T-helper 17 cell (primary cell): ENCODE data around the gene BCAS1. TPM values are rescaled to one million over a fixed set of nuclear protein-coding genes. Genes with fewer than 3 reads are reported as not detected.
"Not testable (repeated sequence)": the region's sequence is repeated elsewhere in the genome, so short reads cannot be mapped to it uniquely, and the experiment has no call there.

Source experiments
- ATAC-seq: fragments of 150-1000 bp; cut with Tn5 transposase; 2 replicates; pipeline ENCODE4 v1.10.0; 2021; ENCODE audit warnings: mild to moderate bottlenecking, moderate library complexity
- DNase-seq, 3 donors: peaks; one replicate each; pipeline versions ENCODE4 v3.0.0 to v3.0.0-alpha.2; 2020 to 2021
- H3K9me3 ChIP-seq: one replicate; pipeline ENCODE4 v1.7.0; 2013; ENCODE audit warnings: low read length, mild to moderate bottlenecking; ENCODE audit not compliant: control insufficient read depth, poor library complexity, severe bottlenecking
- H3K27ac Mint-ChIP-seq: one replicate; pipeline ENCODE4 v1.8.0; 2022; ENCODE audit warnings: mild to moderate bottlenecking, moderate library complexity, mixed read lengths
- H3K27me3 Mint-ChIP-seq: one replicate; pipeline ENCODE4 v1.8.0; 2022; ENCODE audit warnings: mixed read lengths
- H3K36me3 Mint-ChIP-seq: one replicate; pipeline ENCODE4 v1.8.0; 2022; ENCODE audit warnings: low read depth, mixed read lengths
- H3K4me1 Mint-ChIP-seq: one replicate; pipeline ENCODE4 v1.8.0; 2022; ENCODE audit warnings: mild to moderate bottlenecking, mixed read lengths
- H3K4me3 Mint-ChIP-seq: one replicate; pipeline ENCODE4 v1.8.0; 2022; ENCODE audit warnings: mild to moderate bottlenecking, moderate library complexity, mixed read lengths
- total RNA-seq, 4 donors: library from RNA in 2 of 4; stranded (reverse) in 2 of 4; gene quantifications; one replicate each; pipeline ENCODE4 v1.2.3 and lab custom pipeline; 2022 to 2026

BCAS1 gene
- total RNA-seq, 2 donors from 2014 or later, result 0.27 TPM; not detected in 1

GRCh38 chr20:53935344-53936084, 134.9 kb downstream of the BCAS1 start:
- Mint-ChIP-seq H3K36me3 (peaks cover 2% of the 10 kb centered on the region), H3K4me1 (peaks cover 26% of the 10 kb centered on the region), H3K4me3 (peak overlapping the region; percentile 79), H3K27me3 (no peaks in the 10 kb centered on the region), H3K27ac (peak overlapping the region; percentile 90)
- DNase-seq (no peak), ATAC-seq (no peak)
- H3K9me3 ChIP-seq, result no peaks in the 10 kb centered on the region

- Mint-ChIP-seq H3K4me3 (peak overlapping the region; percentile 75), H3K27ac (peak overlapping the region; percentile 90), H3K36me3 (peaks cover 2% of the 10 kb centered on the region), H3K27me3 (no peaks in the 10 kb centered on the region), H3K4me1 (peaks cover 26% of the 10 kb centered on the region)
- no peaks in the 10 kb centered on the region for H3K9me3 ChIP-seq
- ATAC-seq (peak; percentile 55), DNase-seq (no peak)
Observed at GRCh38 chr20:53934421-53935343, 135.7 kb downstream of the BCAS1 start.

DNA sequence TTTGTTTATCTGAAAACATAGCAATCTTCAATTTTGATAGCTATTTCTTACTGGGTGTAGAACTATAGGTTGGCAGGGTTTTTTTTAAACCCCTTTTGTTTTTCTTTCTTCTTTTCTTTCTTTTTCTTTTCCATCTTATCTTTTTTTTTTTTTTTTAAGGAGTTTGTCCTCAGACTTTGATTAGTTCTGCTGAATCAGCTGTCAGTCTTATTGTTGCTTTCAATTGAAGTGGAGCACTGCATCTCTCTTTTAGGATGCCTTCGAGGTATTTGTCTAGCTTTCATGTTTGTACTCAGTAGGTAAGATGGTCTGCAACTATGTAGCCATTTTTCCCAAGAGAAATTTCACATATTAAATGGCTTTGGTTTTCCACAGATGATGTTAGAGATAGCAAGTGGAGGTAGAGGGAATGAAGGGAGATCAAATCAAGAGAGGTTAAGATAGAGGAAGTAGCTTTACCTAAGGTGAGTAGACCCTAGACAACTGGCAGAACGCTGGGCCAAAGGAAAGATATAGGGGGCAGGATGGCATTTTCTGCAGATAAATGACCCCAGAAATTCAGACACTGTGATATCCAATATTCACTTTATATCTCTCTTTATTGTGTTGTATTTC, 137.1 kb downstream of the BCAS1 start:
- Mint-ChIP-seq H3K36me3 (peaks cover 2% of the 10 kb centered on the region), H3K27ac (peak overlapping the region; percentile 21), H3K4me1 (peaks cover 26% of the 10 kb centered on the region), H3K27me3 (no peaks in the 10 kb centered on the region), H3K4me3 (no peak overlapping the region)
- DNase-seq (no peak), ATAC-seq (no peak)
- H3K9me3 ChIP-seq, result no peaks in the 10 kb centered on the region

DNA sequence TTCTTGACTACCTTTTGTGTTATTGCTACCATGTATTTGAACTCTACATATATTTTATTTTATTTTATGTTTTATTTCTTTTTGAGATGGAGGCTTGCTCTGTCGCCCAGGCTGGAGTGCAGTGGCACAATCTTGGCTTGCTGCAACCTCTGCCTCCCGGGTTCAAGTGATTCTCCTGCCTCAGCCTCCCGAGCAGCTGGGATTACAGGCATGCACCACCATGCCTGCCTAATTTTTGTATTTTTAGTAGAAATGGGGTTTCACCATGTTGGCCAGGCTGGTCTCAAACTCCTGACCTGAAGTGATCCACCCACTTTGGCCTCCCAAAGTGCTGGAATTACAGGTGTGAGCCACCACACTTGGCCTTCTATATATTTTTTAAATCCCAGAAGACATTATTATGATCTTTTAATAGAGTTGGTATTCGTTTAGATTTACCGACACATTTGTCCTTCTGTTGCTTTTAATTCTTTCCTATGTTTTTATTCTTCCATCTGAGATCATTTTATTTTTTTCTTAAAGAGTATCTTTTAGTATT, 137.7 kb downstream of the BCAS1 start:
- not testable (repeated sequence) for H3K27me3 Mint-ChIP-seq, H3K9me3 ChIP-seq, H3K36me3 Mint-ChIP-seq, DNase-seq, ATAC-seq, H3K4me3 Mint-ChIP-seq
- H3K4me1 Mint-ChIP-seq, result peaks cover 23% of the 10 kb centered on the region
- peak overlapping the region; percentile 21 for H3K27ac Mint-ChIP-seq

- no peak for DNase-seq
- no peaks in the 10 kb centered on the region for H3K9me3 ChIP-seq
- no peak overlapping the region for H3K4me3 Mint-ChIP-seq
- ATAC-seq, result no peak
- H3K27ac Mint-ChIP-seq, result no peak overlapping the region
- H3K36me3 Mint-ChIP-seq, result no peaks in the 10 kb centered on the region
- H3K27me3 Mint-ChIP-seq, result no peaks in the 10 kb centered on the region
- H3K4me1 Mint-ChIP-seq, result peaks cover 27% of the 10 kb centered on the region
Observed at GRCh38 chr20:53931597-53931996, 138.8 kb downstream of the BCAS1 start.

- ATAC-seq (no peak), DNase-seq (no peak)
- no peaks in the 10 kb centered on the region for H3K9me3 ChIP-seq
- H3K4me1 Mint-ChIP-seq, result peaks cover 33% of the 10 kb centered on the region
- no peak overlapping the region for H3K4me3 Mint-ChIP-seq
- no peaks in the 10 kb centered on the region for H3K36me3 Mint-ChIP-seq
- no peaks in the 10 kb centered on the region for H3K27me3 Mint-ChIP-seq
- H3K27ac Mint-ChIP-seq, result no peak overlapping the region
Observed at GRCh38 chr20:53930651-53931504, 139.5 kb downstream of the BCAS1 start.

DNA sequence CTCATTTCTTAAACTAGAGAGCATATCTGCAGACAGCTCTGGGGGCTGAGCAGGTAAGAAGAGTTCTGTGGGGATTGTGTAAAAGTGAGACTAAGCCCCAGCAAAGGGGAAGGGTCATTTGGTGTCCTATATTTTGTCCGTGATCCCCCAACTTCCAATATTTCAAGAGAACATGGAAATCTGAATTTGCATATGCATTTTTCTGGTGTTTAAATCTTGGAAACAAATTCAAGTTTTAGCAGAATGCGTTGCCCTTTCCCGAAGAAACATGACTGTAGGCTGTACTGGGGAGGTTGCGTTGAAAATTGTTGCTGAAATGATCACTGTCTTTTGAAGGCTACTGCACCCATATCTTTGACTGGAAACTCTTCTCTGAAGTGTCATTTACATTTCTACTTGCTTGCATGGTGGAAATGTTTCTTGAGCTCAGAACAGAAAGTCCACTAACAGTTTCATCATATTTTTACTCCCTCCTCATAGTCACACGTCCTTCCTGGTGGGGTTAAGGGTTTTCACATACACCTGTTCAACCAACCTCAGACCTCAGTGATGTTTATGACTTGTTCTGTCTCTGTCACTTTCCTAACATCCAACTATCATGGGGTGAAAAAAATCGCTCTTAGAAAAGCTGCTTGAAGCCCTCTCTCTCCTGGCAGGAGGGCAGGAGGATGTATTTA, 140.3 kb downstream of the BCAS1 start:
- no peaks in the 10 kb centered on the region for H3K9me3 ChIP-seq
- Mint-ChIP-seq H3K4me3 (no peak overlapping the region), H3K36me3 (no peaks in the 10 kb centered on the region), H3K4me1 (peaks cover 29% of the 10 kb centered on the region), H3K27me3 (no peaks in the 10 kb centered on the region), H3K27ac (no peak overlapping the region)
- no peak for DNase-seq
- no peak for ATAC-seq

DNA sequence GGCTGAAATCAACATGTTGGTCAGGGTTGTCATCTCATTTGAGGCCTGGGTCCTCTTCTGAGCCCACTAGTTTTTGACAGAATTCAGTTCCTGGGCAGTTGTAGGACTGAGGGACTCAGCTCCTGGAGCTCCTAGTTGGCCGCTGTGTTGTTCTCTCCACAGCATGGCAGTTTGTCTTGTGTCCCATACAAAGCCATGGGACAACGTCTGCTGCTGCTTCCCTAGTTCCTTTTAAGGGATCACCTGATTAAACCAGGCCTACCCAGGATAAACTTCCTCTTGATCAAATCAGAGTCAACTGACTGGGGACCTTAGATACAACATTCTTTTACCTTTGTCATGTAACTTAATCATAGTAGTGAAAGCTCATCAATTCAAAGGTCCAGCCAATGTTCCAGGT, 141.0 kb downstream of the BCAS1 start:
- Mint-ChIP-seq H3K36me3 (no peaks in the 10 kb centered on the region), H3K27me3 (no peaks in the 10 kb centered on the region), H3K27ac (peak overlapping the region; percentile 32), H3K4me1 (peaks cover 23% of the 10 kb centered on the region), H3K4me3 (no peak overlapping the region)
- ATAC-seq (no peak), DNase-seq (no peak)
- H3K9me3 ChIP-seq, result no peaks in the 10 kb centered on the region

DNA sequence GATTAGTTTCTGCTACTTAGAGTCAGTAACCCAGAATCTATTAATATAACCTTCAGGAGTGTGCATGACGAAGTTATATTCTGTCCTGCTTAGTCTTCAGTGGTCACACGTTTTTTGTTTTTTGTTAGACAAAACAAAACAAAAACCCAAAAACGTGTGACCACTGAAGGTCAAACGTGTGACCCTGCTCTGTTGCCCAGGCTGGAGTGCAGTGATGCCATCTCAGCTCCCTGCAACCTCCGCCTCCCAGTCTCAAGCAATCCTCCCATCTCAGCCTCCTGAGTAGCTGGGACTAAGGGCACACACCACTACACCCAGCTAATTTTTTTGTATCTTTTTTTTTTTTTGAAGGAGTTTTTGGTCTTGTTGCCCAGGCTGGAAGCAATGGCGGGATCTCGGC, 142.4 kb downstream of the BCAS1 start:
- Mint-ChIP-seq H3K4me3 (no peak overlapping the region), H3K27ac (peak overlapping the region; percentile 29), H3K36me3 (no peaks in the 10 kb centered on the region), H3K4me1 (peaks cover 16% of the 10 kb centered on the region), H3K27me3 (no peaks in the 10 kb centered on the region)
- no peak for ATAC-seq
- DNase-seq, result no peak
- no peaks in the 10 kb centered on the region for H3K9me3 ChIP-seq

DNA sequence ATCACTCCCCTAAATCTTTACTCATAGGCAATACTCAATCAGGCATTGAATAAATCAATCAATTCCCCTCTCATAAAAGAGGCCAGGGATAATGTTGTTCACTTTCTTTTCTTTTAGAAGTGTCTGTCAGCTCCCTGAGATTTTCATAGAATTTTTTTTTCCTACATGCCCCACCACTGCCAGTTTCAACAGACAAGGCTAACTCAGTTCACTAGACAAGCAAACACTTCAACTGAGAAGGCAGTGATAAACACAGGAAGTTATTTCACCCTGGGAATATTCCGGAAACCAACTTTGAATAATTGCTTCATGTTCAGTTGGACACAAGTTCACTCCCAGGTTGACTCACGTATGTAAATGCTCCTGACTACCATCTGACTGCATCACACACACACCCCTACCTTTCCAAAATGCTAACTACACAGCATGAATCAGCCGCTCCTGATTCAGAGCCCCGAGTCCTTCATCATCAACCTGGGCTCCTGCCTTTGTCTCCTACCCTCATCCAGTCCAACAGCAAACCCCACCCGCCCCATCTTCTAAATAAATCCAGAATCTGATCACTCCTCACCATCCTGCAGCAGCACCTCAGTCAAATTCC, 143.9 kb downstream of the BCAS1 start:
- peak overlapping the region; percentile 37 for H3K27ac Mint-ChIP-seq

DNA sequence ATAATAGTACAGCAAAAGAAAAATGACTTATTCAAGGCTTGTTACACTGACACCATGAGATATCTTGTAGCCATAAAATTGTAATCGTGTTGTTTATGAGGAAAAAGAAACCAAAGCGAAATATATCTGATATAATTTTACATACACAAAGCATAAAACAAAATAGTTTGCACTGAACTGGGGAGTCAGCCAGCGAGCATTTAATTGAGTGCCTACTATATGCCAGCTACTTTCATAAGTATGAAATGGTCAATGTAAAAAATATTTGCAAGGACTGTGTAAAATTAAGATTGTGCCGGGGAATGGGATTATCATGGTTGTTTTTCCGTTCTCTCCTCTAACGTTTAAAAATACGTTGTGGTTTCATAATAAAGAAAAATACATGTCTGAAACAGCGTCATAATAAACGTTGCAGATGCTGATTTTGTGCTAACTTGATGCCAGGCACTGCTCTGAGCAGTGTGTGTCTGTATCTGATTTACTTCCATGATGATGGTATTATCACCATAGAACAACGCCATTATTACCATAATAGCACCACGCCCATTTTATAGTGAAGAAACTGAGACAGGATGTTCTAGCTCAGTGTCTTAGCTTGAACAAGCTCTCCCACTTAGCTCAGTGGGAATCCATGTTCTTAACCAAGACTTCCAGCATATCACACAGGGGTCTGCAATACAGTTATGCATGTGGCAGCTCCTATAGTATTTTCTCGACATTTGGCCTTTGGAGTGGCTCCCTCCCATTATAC, 144.6 kb downstream of the BCAS1 start:
- H3K27ac Mint-ChIP-seq, result no peak overlapping the region
- H3K27me3 Mint-ChIP-seq, result no peaks in the 10 kb centered on the region
- ATAC-seq, result no peak
- peaks cover 13% of the 10 kb centered on the region for H3K4me1 Mint-ChIP-seq
- H3K9me3 ChIP-seq, result no peaks in the 10 kb centered on the region
- H3K4me3 Mint-ChIP-seq, result no peak overlapping the region
- H3K36me3 Mint-ChIP-seq, result peaks cover 2% of the 10 kb centered on the region
- no peak for DNase-seq

More for the DNA sequence above, 143.9 kb downstream of the BCAS1 start:
- no peaks in the 10 kb centered on the region for H3K36me3 Mint-ChIP-seq
- H3K4me3 Mint-ChIP-seq, result no peak overlapping the region
- H3K4me1 Mint-ChIP-seq, result peaks cover 16% of the 10 kb centered on the region
- no peaks in the 10 kb centered on the region for H3K27me3 Mint-ChIP-seq
- ATAC-seq (peak; percentile 69), DNase-seq (no peak)
- H3K9me3 ChIP-seq, result no peaks in the 10 kb centered on the region
